NCI-H2171 (cell line): ENCODE measurements around the gene OR6X1.

Experiments used
- DNase-seq: peaks from one replicate; lab custom pipeline; 2025; lab: John Stamatoyannopoulos, UW

OR6X1 gene, protein sequence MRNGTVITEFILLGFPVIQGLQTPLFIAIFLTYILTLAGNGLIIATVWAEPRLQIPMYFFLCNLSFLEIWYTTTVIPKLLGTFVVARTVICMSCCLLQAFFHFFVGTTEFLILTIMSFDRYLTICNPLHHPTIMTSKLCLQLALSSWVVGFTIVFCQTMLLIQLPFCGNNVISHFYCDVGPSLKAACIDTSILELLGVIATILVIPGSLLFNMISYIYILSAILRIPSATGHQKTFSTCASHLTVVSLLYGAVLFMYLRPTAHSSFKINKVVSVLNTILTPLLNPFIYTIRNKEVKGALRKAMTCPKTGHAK

DNA sequence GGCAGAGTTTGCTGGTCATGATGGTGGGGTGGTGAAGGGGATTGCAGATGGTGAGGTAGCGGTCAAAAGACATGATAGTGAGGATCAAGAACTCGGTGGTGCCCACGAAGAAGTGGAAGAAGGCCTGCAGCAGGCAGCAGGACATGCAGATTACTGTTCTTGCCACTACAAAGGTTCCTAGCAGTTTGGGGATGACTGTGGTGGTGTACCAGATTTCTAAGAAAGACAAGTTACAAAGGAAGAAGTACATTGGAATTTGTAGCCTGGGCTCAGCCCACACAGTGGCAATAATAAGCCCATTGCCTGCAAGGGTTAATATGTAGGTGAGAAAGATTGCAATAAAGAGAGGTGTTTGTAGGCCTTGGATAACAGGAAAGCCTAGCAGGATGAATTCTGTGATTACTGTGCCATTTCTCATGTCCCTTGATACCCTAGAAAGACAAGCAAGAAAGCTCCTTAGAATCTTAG is at the start of gene OR6X1:
OR6X1 (minus strand) TSS at position 418 of the 468 bp plus-strand sequence; CDS start at position 418, 0 bp downstream.
- DNase-seq = no peak

DNA sequence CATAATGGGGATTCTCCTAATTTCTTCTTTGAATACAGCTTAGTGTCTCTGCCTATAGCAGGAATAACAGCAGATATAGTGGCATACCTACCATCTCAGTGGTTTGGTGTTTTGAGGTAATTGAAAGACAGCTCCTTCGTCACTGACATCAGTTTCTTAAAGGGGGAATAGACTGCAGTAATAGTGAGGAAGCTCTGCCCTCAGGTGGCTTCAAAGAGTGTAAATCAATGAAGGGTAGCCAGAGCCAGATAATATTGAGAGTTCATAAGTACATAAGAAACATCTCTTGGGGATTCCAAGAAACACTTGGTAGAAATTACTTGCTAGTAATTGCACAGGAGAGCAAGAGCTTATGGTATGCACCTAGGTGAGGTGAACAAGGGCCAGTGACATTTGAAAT is 47.4 kb upstream of the OR6X1 start:
- no peak for DNase-seq

DNA sequence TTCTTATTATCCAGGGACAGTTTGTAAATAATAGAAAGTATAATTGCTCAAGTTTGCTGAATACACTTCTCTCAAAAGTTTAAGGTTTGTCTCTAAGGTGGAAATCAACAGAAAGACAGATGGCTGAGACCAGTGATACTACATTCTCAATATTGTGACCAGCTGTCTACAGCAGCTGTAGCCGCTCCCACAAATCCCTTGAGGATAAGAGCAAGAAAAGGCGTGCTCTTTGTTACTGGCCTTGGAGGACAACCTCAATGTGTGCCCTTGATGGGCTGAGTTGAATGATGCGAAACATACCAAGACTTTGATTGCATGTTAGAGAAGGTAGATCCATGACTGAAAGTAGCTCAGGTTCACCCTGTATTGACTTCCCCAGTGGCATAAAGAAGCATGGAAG is 45.7 kb upstream of the OR6X1 start:
- DNase-seq = peak; percentile 70

DNA sequence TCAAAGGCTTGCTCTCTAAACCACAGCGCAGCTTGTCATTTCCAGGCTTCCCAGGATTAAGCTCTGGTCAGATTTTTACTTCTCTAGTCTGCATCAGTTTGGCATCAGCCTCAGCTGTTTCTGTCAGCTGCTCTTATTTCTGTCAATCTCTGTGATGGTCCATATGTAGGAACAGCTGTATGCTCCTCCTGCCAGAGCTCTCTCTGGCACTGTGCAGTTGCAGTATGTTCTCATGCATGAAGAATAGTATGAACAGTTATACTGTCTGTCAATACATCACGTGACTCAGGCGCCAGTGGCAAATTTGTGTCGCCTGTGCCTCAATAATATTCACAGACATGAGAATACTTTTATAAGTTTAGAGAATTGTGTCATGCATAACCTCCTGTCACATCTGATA is 45.1 kb upstream of the OR6X1 start:
- DNase-seq = peak; percentile 62

DNA sequence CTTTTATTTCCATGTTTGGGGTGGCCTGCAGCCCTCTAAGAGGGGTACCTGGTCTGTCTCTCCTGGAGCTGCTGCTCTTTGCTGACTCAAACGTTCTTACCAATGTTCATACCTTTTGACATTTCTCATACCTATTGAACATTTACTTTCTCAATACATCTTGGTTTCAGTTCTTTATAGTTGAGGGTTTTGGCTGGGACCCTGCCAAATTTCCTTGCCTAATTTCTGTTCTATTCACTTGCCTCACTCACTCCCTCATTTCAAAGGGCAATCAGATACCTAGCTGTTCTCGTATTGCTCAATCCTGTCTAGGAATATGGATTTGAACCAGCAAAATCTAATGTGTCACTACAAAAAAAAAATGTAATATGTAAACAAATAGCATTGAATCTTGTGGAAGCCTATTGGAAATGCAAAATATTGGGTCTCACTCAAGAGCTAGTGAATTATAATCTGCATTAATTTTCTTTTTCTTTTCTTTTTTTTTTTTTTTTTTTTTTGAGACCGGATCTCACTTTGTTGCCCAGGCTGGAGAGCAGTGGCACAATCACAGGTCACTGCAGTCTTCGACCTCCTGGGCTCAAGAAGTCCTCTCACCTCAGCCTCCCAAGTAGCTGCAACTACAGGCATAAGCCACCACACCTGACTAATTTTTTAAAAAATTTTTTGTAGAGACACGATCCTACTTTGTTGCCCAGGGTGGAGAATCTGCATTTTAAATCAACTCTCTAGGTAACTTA is 44.4 kb upstream of the OR6X1 start:
- DNase-seq = no peak

DNA sequence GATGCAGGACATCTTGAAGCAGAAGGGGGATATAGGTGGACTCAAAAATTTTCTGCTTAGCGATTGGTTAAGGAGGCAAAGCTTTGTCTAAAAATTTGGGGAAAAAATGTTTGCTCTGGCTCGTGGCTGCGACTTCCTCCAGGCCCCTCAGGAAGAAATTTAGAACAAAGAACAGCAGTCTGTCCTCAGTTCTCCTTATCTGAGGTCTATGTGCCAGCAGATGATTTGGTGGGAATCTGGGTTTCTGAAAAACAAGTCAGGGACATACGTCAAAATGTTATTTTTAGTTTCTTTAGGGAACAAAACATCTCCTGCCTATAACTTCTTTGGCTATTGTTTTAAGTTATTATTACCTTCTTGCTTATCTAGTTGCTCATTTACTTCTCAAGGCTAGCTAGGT is 43.8 kb upstream of the OR6X1 start:
- no peak for DNase-seq

DNA sequence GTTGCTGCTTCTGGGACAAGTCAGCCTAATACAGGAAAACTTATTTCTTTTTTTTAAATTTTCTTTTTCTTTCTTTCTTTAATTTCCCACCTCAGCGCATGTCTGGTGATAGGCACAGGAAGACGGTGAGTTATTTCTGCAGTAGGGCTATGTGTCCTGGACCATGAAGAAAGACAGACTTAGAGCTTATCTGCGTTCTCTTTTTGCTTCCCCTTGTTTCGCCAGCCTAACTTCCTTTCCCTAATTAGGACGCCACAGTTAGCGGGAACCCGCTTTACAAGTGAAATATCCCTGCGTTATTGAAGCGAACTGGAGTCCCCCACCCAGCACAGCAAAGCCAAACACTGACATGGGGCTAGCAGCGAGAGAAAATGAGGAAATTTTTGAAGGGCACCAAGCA is 43.2 kb upstream of the OR6X1 start:
- DNase-seq = no peak

DNA sequence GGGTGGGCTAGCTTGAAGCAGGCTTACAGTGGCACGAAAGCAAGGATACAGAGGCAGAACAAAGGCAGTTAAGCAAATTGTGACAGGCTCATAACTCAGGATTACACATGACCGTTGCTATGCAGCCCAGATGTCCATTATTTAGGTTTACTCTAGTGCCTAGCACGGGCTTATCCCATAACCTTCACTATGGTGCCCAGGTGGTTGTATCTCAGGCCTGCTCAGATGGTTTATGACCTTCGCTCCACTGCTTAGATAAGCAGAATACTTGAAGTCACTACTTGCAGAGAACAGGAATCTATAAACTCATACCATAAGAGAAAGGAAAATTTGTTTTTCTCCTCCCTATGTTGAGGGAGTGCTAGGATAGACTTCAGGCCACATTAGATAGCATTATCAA is 42.8 kb upstream of the OR6X1 start:
- no peak for DNase-seq

DNA sequence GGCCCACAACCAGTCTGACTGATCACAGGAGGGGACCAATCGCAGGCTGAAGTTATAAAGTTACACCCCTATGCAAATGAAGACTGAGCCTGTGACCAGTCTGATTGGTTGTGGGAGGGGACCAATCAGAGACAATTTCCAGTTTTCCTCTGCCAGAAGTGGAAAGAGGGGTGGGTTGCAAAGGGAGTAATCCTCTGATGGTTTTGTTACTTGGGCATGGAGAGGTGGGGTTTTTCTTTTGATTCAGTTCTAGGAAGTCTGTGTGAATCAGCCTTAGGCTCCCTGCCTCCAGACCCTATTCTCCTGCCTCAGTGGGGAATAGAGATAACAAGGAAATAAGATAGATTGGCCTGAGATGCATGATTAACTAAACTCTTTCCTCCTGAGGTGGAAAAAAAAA is 41.9 kb upstream of the OR6X1 start:
- DNase-seq = no peak

DNA sequence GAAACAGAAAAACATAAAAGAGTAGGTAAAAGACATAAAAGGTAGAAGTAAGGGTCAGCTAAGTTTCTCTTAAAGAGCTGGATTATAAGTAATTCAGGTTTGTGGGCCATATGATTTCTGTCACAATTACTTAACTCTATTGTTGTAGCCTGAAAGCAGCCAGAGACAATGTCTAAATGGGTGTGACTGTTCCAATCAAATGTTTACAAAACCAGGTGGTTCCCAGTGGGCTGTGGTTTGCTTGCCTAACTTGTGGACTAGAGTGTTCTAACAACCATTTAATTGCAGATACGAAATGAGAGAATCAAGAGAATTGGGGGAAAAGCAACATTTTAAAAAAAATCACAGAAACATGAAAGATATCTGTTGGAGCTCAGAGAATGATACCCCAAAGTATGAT is 29.2 kb upstream of the OR6X1 start:
- no peak for DNase-seq

DNA sequence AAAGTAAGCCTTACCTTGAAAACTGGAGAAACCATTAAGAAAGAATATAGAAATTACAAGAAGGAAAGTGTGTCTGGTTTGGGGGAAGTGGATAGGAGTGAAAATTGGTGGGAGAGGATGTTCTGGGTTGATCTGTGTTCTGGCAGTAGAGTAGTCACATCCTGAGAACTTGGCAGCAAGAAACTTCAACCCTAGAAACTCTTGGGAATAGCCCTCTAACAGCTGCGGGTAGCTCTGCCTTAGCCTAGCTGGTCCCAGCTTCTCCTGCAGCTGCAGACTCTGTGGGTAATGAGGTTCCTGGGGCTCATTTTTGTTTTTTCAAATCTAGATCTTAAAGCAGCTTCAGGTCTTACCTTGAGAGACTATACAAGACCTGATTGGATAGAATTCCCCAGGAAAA is 24.2 kb upstream of the OR6X1 start:
- DNase-seq = no peak

DNA sequence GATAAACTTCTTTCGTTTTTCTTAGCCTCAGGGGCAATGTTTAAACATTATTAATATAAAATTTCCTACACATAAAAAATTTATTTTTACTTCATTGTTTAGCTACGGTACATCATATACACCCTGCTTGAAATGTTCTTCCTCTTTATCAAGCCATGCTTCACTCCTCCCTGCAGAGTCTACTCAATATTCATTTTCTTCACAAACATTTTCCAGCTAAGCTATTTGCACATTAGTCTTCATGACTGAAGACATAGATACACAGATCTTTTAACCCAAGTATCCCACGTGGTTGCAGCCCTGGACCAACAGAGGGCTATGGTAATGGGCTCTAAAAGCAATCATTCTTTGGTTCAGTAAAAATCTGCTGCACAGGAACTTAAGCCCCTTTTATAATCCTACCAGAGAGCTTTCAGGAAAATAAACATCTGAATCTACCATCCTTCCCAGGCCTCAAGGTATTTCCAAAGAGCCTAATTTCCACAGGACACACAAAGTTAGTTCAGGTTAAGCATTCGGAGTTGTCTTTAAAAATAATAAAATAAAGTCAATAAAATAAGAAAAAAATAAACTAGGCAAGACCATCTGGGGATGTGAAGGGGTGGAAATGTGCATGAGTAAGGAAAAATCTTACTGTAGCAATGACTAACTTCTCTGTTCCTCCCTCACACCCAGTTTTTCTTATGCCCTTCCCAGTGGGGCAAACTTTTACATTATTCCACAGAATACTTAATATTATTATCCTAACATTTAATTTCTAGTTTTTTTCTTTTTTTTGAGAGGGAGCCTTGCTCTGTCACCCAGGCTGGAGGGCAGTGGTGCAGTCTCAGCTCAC is 21.6 kb upstream of the OR6X1 start:
- no peak for DNase-seq

DNA sequence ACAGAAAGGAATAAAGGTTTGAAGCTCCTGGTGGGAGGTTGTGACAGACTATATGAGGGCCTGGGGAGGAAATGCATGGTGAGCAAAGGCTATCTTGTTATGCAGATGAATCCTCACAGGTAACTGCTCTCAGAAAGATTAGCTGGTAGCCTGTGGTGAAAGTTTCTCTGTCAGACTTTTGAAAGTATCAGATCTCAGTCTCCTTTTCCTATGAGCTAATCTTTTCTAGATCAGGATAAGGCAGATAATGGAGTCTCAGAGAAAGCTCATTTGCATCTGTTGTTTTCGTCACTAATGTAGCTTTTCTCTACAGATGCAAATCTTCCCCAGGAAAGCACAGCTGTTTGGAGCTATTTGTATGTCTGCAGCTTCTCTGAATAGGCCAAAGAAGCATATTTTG is 21.0 kb upstream of the OR6X1 start:
- no peak for DNase-seq

DNA sequence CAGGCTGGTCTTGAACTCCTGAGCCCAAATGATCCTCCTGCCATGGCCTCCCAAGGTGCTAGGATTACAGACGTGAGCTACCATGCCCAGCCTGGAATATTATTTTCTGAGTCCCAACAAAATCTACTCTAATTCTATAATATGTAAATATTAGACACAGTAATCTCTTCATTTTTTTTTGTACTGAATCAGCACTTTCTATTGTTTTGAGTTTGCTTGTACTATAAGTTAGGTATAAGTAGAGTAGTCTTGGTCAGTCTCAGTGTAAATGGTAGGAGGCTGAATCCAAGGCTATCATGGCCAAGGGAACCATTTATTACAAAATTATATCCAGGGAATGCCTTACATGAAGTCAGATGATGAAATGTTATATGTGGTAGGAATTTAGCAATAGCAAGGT is 19.6 kb upstream of the OR6X1 start:
- DNase-seq = no peak

DNA sequence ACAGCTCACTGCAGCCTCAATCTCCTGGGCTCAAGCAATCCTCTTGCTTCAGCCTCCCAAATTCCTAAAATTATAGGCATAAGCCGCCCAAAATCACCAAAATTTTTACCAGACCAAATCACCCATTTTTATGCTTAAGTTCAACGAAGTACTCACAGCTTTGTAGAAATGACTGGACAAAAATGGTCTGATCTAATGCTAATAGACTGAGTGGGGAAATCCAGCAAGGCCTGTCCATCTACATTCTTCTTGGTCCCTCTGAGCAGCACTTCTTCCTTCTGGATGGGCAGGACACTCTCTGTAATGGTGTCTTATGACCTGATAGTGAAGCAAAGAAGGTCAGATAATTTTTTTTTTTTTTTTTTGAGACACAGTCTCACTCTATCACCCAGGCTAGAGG is 18.7 kb upstream of the OR6X1 start:
- DNase-seq = no peak

DNA sequence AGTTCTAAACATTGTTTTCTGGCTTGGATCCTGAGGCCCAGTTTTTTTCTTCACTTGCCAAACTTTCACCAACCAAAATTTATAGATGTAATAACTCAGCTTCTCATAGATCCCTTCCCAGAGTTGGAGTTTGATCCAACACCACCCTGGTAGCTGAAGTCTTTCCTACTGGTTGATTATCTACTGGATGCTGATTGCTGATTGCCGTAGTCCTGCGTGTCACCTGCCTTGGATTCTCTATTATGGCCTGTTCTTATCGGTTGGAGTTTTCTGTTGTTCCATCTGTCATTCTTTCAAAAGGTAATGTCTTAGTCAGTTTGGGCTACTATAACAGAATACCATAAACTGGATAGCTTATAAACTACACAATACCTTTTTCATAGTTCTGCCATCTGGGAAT is 17.3 kb upstream of the OR6X1 start:
- no peak for DNase-seq

DNA sequence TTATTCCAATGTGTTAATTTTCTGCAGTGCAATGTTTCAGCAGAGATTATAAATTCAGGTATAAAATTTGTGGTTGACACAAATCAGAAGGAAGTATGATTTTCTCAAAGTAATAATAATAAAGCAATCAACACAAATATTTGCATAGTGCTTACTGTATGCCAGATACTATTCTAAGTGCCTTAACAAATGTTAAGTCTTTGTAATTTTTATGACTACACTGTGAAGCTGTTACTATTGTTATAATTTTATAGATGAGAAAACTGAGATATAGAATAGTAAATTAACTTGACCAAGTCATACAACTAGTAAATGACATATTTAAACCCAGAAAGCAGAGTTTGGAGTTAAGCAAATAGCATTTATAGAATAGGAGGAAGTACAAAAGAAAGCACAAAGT is 16.4 kb upstream of the OR6X1 start:
- DNase-seq = no peak

DNA sequence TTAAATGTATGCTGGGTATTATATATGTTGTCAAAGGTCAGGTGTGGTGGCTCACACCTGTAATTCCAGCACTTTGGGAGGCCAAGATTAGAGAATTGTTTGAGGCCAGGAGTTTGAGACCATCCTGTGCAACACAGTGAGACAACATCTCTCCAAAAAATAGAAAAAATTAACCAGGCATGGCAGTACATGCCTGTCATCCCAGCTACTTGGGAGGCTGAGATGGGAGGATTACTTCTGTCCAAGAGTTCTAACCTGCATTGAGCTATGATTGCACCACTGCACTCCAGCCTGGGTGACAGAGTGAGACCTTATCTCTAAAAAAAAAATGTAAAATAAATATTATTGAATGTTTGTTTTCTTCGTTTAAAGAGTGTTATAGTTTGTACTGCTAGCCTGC is 11.3 kb upstream of the OR6X1 start:
- no peak for DNase-seq

DNA sequence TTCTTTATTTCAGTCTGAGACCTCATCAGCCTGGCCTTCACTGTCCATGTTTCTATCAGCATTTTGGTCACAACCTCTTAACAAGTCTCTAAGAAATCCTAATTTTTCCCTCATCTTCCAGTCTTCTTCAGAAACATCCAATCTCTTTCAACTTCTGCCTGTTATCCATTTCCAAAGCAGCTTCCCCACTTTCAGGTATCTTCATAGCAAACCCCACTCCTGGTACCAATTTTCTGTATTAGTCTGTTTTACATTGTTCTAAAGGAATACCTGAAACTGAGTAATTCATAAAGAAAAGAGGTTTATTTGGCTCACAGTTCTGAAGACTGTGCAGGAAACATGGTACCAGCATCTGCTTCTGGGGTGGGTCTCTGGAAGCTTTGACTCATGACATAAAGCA is 8.1 kb upstream of the OR6X1 start:
- DNase-seq = no peak

DNA sequence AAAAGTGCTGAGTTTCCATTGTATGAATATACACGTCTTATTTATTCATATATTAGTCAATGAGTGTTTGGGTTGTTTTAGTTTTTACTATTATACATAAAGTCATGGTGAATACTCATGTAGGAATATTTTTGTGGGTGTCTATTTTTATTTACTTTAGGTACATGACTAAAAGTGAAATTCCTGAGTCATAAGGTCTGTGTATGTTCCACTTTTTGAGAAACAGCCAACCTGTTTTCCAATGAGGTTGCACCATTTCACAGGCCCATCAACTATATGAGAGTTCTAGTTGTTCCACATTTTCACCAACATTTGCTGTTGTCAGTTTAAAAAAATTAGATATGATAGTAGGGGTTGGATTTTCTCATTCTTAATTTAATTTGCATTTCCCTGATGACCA is 6.6 kb upstream of the OR6X1 start:
- DNase-seq = no peak

DNA sequence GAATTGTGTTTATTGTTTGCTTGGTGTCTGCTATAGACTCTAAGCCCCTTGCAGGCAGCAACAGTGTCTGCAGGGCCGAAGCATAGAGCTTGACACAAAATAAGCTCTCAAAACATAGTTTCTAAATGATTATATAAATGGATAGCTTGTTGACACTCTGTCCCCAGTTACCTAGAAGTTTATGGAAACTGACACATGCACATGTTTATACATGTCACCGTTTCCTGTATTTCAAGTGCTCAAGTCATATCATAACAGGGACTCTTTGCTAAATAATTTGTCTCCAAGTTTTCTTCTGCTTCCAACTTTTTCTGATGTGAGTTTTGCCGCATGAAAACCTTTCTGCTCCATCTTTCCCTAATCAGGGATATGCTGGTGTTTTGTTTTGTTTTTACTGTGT is 3.7 kb upstream of the OR6X1 start:
- no peak for DNase-seq

DNA sequence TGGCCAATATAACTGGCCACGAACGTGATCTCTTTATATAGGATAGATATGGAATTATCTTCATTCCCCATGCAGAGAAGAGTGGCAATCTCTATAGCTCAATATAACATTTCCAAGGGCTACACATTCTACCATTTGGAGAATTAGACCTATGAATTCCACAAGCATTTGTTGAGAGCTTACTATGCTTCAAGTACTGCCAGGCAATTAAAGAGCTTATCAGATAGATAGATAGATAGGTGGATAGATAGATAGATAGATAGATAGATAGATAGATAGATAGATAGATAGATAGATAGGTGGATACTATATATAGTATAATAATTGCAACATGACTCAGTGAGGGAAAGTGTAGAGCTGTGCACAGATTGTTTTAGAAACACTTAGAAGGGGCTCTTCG is 1.5 kb upstream of the OR6X1 start:
- no peak for DNase-seq

DNA sequence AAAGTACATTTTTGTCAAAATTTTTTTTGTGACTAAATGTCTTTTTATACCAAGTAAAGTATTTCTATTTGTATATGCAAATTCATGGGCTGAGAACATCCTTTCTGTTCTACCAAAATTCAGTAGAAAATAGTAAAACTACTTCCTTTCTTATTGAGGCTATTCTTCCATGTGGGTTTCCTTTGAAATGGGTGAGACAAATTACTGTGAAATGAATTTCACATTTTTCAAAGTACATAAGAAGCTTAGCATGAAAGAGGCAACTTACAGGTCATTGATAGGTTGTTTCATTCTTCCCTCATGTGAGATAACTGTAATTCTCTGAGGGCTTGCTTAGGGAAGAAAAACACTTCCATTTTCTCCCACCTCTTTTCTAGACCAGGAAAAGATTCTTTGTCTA is 1.0 kb upstream of the OR6X1 start:
- no peak for DNase-seq
